HT-29 (cell line): ENCODE measurements around the gene RSPRY1. TPM values are rescaled to one million over a fixed set of nuclear protein-coding genes. Genes with fewer than 3 reads are reported as not detected.
"Not testable (repeated sequence)": the region's sequence is repeated elsewhere in the genome, so short reads cannot be mapped to it uniquely, and the experiment has no call there.

ENCODE experiments used
- DNase-seq: peaks from one replicate; pipeline ENCODE4 v3.0.0-alpha.2; 2015; ENCODE audit warnings: low spot score
- total RNA-seq: library from RNA; depleted of rRNA; stranded (reverse); fragments of >200 nt; shearing (Covaris generic); gene quantifications from 2 replicates; pipeline ENCODE4 v1.2.3, GENCODE V29; 2014

RSPRY1 gene
- total RNA-seq, 1 experiment from 2014 or later, result 20.7 TPM

DNA sequence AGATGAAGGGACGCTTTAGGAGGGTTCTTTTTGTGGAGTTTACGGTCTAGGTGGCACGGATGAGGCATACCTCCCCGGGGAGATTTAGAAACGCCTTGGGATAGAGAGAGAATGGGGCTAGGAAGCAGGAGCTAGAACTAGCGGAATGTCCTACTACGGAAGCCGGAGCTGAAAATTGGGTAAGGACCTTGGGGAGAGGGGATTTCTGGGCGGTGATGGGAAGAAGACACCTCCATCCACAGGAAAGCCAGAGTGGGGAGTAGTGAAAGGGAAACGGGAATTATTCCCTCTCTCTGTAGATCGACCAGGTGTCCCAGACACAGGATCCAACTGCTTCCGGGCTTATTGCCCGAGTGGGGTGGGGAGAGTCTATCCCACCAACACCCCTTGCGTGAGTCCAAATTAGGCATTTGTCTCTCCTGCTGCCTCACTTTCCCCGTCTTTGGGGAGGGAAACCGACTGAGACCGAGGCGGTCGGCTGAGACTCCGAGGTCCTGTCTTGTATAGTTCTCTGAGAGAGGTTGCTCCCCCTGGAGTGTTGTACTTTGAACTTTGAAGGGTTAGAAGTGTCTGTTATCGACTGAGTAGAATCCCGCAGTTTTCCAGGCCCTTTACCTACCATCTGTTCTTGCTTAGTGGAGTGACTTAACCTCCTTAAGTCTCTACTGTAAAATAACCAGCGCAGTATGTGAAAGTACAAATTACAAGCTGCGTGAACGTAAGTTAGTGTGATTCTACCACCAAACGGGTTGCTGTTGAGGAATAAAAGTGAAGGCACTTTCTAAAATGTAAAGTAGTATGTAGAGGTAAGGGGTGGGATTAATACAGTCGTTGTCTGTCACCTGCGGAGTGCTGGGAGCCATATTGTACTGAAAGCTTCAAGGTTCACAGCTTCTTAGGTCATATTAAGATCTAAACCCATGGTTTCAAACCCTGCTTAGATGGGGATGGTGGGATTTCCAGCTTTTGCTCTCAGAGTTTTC, 1.0 kb downstream of the RSPRY1 start:
- DNase-seq, result peak; percentile 70

DNA sequence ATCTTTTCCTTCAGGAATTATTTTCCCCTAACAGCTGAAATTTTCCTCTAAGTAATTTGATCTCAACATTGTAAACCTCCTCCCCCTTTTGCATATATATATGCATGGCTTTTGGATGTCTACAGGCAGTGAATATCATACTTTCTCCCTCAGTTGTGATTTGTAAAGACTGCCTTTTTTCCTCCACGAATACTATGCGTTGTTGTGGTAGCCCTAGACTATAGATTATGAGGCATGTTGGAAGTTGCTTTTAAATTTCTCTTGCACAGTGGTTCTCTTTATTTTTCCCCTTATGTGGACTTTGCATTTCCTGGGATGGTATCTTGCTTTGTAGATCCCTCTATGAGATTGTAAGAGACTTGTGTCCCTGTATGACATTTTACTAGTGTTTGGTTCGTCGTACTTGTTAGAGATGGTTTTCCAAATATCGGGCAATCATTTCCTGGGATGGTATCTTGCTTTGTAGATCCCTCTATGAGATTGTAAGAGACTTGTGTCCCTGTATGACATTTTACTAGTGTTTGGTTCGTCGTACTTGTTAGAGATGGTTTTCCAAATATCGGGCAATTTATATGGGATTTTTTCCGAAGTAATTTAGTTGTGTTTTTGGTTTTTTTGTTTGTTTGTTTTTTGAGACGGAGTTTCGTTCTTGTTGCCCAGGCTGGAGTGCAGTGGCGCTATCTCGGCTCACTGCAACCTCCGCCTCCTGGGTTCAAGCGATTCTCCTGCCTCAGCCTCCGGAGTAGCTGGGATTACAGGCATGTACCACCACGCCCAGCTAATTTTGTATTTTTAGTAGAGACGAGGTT, 2.0 kb downstream of the RSPRY1 start:
- peak; percentile 35 for DNase-seq

GRCh38 chr16:57188711-57189002, 2.5 kb downstream of the RSPRY1 start:
- no peak for DNase-seq

GRCh38 chr16:57189527-57189926, 3.4 kb downstream of the RSPRY1 start:
- DNase-seq, result not testable (repeated sequence)

GRCh38 chr16:57190136-57190535, 4.0 kb downstream of the RSPRY1 start:
- no peak for DNase-seq

DNA sequence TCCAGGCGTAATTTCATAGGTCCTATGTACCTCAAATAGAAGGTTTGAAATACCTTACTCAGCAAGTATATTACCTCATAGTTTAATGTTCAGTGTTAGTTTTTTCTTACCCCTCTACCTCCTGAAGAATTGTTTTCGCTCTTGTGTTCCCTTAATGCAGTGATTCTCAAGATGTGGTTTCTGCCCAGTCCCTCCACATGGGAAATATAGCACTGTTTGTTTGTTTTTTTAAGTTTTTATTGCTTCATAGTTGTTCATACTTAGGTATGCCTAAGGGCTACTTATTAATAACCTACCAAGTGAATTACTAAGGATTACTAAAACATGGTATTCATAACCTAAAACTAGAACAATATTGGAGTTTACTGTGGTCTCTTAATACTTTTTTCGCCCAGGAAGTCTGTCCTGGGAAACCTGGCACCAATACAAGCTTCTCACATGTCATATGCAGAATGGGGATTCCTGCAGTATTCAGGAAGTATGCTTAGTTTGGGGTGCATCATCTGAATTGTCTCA, 5.0 kb downstream of the RSPRY1 start:
- no peak for DNase-seq

- DNase-seq, result no peak
Measured at GRCh38 chr16:57192146-57192545, 6.0 kb downstream of the RSPRY1 start.

DNA sequence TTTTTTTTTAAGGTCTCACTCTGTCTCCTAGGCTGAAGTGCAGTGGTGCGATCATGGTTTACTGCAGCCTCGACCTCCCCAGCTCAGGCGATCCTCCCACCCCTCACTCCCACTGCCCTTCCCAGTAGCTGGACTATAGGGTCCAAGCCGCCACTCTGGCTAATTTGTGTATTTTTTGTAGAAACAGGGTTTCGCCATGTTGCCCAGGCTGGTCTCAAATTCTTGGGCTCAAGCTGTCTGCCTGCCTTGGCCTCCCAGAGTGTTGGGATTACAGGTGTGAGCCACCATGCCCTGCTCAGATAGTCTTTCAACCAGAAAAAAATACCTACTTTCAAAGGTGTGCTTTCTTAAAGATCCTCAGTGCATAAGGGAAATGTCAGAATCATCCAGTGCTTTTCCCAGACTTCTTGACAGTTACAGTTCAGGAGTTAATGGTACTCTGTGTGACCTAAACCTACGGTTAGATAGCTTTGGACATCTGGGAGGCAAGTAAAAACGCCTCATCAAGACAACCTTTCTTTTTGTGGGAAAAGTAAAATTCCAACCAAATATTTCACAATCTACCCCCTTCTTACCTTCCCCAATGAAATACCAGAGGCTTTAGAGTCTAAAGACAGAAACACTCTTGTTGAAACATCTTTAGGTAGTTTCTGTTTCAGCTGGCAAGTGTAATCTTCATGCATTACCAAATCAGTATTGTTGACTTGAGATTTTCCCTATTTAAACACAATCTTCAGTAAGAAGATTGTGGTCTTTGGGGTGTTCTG, 6.8 kb downstream of the RSPRY1 start:
- DNase-seq, result no peak

DNA sequence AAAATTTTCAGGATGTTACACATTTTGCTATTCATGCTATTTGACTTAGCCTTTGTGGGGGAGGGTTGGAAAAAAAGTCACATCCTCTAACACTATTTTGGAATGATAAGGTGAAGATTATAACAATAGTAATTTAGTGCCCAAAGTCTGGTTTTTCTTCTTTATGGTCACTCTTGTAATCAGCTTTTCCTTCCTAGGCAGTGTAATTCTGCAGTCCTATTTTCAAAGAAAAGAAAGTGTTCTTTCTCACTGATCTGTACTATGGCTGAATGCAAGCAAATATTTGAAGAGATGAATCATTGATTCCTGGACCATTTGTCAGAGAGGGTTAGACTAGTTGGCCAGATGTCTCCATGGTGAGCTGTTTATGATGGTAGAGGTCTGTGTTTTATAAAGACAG, 8.4 kb downstream of the RSPRY1 start:
- peak; percentile 46 for DNase-seq

GRCh38 chr16:57196286-57196685, 10.2 kb downstream of the RSPRY1 start:
- DNase-seq, result no peak

GRCh38 chr16:57196753-57197152, 10.6 kb downstream of the RSPRY1 start:
- DNase-seq, result no peak

DNA sequence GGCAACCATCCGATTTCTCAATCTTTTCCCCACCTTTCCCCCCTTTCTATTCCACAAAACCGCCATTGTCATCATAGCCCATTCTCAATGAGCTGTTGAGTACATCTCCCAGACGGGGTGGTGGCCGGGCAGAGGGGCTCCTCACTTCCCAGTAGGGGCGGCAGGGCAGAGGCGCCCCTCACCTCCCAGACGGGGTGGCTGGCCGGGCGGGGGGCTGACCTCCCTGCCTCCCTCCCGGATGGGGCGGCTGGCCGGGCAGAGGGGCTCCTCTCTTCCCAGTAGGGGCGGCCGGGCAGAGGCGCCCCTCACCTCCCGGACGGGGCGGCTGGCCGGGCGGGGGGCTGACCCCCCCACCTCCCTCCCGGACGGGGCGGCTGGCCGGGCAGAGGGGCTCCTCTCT, 14.2 kb downstream of the RSPRY1 start:
- not testable (repeated sequence) for DNase-seq

GRCh38 chr16:57200926-57201325, 14.8 kb downstream of the RSPRY1 start:
- DNase-seq, result not testable (repeated sequence)

- no peak for DNase-seq
Measured at GRCh38 chr16:57202095-57202886, 16.2 kb downstream of the RSPRY1 start.

DNA sequence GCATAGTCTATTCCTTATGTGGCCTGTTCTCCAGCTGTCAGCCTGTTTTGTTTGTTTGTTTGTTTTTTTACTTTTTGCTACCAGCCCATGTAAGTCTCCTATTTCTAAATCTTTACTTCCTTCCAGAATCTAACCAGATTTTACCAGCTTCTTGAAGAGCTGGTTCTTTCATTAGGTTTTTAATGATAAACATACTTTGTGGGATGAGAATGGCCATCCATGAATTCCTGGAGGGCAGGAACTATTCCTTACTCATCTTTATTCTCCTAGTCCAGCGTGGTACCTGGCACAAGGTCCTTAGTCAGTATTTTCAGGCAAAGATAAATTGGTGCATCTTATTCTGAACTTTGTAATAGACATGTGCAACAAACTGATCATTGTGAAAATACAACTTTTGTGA, 17.3 kb downstream of the RSPRY1 start:
- no peak for DNase-seq

- DNase-seq, result no peak
Measured at GRCh38 chr16:57204675-57205074, 18.5 kb downstream of the RSPRY1 start.

DNA sequence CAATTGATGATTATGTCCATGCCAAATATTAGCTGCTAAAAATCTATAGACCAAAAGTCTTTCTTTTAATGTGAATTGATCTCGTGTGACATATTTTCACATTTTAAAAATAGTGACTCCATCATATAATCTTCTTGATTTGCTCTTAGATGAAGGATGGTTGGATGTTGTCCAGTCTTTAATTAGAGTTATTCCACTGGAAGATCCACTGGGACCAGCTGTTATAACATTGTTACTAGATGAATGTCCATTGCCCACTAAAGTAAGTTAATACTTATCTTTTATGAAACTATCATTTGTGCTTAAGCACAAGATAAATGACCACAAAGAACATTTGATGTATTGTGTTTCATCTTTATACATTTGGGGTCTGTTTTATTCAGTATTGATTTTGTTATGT, 22.8 kb downstream of the RSPRY1 start:
- DNase-seq, result no peak

- no peak for DNase-seq
Measured at GRCh38 chr16:57209780-57210179, 23.7 kb downstream of the RSPRY1 start.

DNA sequence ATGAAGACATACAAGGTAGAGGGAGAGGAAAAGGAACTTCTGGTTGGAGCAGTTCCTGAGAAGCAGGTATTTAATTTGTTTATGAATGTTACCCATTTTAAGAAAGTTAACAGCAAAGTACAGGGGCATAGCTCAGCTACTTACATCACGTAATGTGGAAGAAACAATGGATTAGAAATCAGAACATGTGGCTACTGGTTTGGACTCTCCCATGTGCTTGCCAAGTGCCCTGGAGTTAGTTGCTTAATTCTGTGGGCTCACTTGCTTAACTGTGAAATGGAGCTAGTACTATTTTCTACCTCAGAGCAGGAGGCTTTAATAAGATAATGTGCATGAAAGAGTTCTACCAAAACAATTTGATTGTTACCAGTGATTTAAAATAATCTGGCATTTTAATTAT, 27.3 kb downstream of the RSPRY1 start:
- no peak for DNase-seq

DNA sequence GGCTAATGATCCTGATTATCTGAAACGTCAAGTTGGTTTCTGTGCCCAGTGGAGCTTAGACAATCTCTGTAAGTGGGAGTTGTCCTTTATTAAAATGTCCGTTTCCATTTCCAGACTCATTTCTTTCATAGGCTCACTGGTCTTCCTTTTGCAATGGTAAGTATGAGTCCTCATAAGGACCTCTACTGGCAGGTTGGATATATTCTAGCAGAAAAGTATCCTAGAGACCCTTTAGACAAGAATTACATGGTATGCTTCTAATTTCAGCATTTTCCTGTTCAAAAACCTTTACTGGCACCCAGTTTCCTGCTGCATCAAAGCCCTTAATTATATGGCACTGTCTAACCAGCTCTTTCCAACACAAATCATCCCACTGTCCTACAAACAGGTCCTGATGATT, 30.8 kb downstream of the RSPRY1 start:
- DNase-seq, result no peak

GRCh38 chr16:57223057-57223456, 36.9 kb downstream of the RSPRY1 start:
- no peak for DNase-seq
